ENCODE data around the gene RNF126.
"Not testable (repeated sequence)": the region's sequence is repeated elsewhere in the genome, so short reads cannot be mapped to it uniquely, and the experiment has no call there.

RNF126 gene

DNA sequence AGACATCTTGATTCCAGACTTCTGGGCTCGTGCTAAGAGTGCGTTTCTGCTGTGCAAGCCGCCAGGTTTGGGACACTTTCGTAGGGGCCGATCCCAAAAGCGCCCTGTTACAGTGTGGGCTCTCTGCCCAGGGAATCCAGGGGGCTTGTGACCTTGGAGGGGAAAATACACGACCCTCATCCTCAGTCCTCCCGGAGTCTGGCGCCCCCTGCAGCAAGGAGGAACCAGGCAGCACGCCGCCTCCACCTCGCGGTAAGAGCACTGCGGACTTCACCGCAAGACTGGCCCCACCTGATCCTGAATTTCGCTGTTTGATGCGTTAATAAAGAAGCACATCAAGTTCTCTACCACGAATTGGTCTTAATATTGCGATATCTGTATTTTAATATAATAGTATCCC is 34.8 kb downstream of the RNF126 start:
- DNase-seq (ENCODE audit: low read depth in 2 of 2): no peak

DNA sequence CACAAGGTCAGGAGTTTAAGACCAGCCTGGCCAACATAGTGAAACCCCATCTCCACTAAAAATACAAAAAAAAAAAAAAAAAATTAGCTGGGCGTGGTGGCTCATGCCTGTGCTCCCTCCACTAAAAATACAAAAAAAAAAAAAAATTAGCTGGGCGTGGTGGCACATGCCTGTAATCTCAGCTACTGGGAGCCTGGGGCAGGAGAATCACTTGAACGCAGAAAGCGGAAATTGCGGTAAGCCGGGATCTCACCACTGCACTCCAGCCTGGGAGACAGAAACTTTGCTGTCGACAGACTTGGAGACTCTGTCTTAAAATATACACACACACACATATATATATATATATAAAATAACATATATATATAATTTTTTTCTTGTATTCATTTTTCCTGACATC is 36.4 kb downstream of the RNF126 start:
- DNase-seq (ENCODE audit: low read depth in 2 of 2): not testable (repeated sequence)

DNA sequence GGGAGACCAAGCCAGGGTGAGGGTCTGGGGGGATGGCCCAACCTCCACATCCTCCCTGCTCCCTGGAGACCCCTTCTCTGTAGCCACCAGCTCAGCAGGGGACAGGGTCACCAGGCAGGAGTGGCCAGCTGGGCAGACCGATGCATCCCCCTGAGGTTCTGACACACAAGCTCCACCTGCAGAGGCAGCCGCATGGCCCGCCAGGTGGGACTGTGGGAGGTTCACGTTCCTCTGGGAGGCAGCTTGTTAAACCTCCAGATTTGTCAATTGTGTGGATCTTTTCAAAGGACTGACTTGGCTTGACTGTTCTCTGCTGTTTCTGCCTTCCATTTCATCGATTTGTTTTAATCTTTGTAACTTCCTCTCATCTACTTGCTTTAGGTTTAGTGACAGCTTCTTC is 37.8 kb downstream of the RNF126 start:
- DNase-seq (ENCODE audit: low read depth in 2 of 2): no peak

DNA sequence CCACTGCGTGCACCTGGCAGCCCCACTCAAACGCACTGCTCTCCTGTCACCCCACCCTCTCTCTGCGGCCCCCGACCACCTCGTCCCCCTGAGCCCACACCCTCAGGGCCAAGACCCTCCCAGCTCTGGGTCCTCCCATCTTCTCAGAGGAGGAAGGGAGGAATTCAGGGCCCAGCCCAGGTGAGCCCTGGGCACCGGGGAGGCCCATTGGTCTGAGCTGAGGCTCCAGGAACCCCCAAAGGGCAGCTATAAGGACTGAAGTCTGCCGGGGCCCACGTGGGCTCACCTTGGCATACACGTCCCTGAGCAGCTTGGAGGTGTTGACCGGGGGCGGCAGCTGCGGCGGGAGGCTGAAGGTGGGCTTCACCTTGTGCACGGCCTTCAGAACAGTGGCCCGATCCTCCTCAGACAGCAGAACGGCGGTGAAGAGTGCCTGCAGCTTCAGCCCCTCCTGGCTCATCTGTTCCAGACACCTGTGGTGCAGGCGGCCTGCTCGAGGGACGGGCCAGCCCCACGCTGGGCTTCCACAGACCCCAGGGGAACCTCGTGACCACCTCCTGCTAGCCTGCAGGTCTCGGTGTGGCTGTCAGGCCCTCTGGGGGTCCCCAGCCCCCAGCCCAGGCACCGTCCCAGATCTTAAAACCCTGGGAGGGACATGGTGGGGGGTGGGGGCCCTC is 38.4 kb downstream of the RNF126 start:
- no peak for DNase-seq (ENCODE audit: low read depth in 2 of 2)

DNA sequence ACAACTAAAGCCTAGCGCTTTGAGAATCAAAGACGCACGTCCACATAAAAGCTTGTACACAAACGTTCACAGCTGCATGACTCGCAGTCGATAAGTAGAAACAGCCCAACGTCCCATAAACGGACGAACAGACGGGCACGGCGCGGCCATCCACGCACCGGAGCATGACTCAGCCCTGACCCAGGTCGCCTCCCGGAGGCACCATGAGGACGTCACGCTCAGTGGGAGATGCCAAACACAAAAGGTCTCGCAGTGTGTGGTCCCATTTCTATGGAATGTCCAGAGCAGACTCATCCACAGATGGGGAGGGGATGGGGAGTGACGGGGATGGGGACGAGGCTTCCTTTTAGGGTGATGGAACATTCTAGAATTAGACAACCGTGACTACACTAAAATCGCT is 39.0 kb downstream of the RNF126 start:
- DNase-seq (ENCODE audit: low read depth in 2 of 2): no peak

DNA sequence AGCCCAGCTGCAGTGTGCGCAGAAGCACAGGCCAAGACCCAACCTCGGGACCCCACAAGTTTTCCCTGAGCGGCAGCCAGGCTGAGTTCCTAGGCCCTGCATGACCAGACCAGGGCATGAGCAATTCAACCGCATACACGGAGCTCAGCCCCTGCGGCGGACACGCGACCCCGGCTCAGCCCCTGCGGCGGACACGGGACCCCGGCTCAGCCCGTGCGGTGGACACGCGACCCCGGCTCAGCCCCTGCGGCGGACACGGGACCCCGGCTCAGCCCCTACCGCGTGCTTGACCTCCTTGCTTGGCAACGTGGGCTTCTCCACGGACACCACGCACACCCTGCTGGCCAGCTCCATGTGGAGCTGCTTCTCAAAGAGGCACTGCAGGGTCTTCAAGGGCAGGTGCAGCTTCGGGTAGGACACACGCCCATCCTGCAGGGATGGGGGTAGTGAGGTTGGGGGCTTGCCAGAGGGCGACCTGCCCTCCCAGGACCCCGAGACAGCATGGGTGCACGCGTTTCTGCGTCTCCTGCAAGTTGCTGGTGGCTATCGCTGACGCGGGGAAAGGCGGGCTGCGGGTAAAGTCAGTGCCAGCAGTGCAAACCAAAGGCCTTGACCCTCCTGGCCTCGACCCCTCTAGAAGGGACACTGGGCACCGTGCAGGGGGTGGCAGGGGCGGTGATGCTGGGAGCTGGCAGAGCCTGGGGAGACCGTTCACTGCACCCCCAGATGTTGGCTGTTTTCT is 39.7 kb downstream of the RNF126 start:
- no peak for DNase-seq (ENCODE audit: low read depth in 2 of 2)

DNA sequence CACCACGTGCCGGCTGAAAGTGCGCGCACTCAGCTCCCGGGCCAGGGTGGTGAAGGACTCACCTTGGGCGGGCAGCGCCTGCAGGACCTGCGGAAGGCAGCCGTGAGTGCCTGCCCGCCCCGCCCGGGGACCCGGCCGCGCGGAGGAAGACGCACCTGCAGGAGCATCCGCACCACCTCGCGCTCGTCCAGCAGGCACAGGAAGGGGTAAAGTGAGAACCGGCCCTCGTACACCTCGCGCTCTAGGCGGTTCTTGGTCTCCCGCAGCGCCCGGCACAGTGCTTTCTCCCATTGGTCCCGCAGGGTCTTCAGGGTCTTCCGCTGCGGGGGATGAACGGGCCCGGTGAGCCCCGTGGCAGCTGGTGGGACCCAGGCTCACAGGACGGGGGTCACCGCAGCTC is 40.3 kb downstream of the RNF126 start:
- DNase-seq (ENCODE audit: low read depth in 2 of 2): no peak

DNA sequence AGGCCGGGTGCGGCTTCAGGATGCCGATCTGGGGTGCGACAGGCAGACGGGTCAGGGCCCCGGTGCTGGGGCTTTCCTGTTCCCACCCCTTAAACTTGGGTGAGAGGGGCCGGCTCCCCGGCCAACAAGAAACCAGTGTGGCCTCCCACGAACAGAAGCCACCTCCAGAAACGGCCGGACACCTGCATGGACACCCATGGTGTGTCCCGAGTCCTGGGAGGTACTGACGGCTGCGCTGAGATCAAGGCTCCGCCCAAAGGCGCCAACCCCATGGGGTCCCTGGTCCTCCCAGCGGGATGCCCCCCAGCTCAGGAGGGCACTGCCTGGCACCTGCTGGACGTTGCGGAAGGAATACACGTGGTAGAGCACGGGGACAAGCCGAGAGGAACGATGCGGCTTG is 41.2 kb downstream of the RNF126 start:
- no peak for DNase-seq (ENCODE audit: low read depth in 2 of 2)

DNA sequence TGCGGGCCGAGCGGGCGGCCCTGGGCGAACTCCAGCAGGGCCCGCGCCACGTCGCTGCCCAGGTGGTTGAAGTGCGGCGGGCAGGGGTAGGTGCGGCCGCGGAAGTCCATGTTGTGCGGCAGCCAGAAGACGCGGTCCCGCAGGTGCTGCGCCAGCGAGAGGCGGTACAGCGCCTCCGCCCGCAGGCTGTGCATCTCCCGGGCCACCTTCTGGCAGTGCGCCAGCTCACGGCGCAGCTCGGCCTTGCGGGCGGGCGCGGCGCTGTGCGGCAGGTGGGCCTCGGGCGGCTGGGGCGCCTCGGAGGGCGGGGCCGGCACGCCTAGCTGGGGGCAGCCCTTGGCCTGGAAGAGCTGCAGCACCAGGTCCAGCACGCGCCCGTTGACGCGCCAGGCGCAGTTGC is 41.8 kb downstream of the RNF126 start:
- not testable (repeated sequence) for DNase-seq (ENCODE audit: low read depth in 2 of 2)

DNA sequence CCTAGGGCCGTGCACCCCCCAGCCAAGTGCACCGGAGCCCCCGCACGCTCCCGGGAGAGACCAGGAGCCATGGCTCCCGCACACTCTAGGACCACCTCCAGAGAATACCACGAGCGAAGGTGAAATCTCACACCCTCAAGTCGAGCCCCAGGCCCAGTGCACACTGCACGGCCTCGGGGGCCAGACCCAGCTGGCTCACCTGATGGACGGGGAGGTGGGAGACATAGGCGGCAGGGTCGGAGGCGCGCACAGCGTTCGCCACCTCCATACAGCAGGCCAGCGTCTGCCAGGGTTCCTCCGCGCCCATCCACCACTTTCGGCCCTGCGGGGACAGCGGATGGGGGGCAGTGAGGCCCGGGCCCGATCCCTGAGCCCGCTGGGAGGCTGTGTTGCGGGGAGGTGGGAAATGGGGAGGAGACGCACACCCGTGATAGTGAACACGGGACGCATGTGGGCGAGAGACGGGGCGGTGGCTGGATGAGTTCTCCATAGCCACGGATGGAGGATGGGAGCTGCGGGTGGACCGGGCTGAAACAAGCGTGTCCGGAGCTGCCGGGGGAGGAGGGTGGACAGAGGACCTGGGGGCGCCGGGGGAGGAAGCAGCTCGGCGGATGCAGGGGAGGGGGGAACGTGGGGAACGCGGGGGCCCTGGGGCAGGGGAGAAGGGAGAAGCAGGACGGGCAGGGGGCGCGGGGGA is 42.7 kb downstream of the RNF126 start:
- no peak for DNase-seq (ENCODE audit: low read depth in 2 of 2)

DNA sequence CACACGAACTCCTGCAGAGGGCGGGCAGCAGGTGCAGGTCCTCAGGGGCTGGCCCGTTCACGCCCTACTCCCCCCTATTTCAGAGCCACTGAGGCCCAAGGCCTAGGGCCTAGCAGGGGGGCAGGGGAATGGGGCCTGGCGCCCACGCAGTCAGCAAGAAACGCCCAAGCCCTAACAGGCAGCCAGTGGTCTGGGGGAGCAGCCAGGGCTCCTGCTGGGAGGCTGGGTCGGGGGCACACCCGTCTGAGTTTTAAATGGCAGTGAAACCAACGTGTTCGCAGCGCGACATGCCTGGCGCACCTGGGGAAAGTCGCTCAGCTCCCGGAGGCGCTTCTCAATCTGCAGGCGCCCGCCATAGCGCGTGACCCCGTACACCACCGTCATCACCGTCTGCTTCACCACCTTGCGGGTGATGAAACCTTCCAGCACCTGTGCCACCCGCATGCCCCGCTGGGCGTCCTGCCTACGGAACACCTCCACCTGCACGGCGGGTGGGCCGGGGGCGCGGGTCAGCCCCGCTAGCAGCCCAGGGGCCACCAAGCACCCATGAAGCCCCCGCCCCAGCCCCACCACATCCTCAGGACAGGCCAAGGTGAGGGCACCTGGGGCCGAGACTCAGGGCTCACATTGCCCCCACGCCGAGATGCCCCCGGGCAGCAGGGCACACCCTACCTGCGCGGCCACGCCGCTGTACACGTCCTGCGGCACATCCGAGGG is 43.6 kb downstream of the RNF126 start:
- DNase-seq (ENCODE audit: low read depth in 2 of 2): no peak

DNA sequence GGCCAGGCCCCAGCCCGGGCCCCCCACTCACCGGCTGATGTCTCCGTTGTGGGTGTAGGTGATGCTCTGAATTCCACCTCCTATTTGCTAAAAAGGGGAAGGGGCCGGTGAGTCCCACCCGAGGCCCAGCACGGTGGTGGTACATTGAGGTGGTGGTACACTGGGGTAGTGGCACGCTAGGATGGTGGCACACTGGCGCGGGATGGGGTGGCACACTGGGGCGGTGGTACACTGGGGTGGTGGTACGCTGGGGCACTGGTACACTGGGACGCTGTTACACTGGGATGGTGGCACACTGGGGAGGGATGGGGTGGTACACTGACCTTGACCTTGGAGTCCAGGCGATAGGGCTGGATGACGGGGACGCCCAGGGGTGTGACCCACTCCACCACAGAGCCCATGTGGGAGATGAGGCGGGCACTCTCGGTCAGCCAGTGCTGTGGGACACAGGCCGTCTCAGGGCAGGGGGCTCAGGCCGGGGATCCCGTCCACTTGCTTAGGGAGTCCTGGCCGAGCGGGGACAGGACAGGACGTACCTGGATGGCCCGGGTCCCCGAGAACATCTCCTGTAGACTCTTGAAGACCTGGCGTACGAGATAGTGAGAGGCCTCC is 44.2 kb downstream of the RNF126 start:
- no peak for DNase-seq (ENCODE audit: low read depth in 2 of 2)

DNA sequence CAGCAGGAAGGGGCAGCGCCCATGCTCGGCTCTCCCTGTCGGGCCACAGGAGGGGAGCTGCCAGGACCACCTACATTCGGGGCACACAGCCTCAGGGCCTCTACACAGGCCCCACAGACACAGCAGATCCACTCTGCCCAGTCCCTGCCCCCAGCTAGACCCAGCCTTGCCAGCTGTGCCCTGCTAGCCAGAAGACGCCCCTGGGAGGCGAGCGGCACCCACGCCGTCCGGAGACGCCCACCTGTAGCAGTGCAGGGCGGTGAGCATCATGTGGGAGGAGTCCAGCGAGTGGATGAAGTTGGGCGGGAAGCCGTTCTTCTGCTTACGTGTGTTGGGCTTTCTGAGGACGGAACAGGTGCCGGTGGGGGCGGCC is 44.8 kb downstream of the RNF126 start:
- DNase-seq (ENCODE audit: low read depth in 2 of 2): no peak

DNA sequence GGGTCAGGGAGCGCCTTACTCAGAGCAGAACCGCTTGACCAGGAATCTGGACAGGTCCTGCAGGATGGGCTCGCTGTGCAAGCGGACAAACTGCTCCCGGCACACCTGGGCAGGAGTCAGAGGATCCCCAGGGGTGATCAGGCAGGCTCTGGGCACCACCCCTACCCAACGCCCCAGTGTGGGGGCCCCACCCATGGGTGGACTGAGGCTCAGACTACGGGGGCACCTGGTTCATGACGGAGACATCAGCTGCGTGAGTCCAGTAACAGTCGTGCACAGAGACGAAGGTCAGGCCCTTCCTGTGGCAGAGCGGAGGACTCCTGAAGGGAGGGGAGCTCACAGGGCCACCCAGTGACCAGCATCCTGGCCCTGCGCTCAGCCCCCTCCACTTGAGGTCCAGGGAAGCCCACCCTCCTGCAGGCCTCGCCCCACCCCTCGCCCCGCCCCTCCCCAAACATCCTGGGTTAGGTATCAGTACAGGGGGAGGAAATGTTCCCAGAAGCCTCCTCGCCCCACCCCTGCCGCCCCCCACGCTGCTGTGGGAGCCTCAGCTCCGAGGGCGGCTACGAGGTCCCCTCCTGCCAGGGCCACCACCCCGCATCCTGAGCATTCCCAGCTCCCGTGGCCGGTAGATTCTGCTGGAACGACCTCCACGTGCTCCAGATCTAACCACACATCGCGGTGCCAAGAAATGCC is 45.3 kb downstream of the RNF126 start:
- no peak for DNase-seq (ENCODE audit: low read depth in 2 of 2)

DNA sequence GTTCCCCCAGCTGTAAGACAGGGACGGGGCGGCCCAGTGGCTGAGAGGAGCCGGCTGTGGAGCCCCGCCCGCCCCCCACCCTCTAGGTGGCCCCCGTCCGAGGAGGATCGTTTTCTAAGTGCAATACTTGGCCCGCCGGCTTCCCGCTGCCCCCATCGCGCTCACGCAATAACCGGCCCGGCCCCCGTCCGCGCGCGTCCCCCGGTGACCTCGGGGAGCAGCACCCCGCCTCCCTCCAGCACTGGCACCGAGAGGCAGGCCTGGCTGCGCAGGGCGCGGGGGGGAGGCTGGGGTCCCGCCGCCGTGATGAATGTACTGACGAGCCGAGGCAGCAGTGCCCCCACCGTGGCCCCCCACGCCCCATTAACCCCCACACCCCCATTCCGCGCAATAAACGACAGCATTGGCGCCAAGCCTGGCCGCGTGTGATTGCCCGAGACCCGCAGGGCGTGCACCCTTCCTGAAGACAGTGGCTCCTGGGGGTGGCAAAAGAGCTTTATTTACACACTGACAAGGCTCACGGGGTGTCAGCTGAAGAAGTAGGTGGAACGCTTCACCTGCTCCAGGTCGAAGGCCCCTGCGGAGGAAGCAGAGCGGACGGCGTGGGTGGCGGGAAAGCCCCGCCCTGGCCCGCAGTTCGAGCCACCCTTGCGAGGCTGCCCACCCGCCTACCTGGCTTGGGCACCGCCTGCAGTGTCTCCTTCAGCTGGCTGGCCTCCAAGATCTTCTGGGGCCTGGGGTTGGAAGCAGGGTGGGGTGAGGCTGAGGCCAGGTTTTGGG is 46.1 kb downstream of the RNF126 start:
- no peak for DNase-seq (ENCODE audit: low read depth in 2 of 2)

DNA sequence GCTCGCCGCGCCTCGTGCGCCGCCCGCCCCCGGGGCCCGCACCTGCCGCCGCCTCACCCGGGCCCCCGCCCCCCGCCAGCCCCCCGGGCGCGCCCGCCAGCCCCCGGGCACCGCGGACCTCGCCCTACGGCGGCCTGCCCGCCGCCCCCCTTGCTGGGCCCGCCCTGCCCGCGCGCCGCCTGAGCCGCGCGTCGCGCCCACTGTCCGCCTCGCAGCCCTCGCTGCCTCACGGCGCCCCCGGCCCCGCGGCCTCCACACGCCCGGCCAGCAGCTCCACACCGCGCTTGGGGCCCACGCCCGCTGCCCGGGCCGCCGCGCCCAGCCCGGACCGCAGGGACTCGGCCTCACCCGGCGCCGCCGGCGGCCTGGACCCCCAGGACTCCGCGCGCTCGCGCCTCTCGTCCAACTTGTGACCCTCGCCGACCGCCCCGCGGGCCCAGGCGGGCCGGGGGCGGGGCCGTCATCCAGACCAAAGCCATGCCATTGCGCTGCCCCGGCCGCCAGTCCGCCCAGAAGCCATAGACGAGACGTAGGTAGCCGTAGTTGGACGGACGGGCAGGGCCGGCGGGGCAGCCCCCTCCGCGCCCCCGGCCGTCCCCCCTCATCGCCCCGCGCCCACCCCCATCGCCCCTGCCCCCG is 46.8 kb downstream of the RNF126 start:
- no peak for DNase-seq (ENCODE audit: low read depth in 2 of 2)

DNA sequence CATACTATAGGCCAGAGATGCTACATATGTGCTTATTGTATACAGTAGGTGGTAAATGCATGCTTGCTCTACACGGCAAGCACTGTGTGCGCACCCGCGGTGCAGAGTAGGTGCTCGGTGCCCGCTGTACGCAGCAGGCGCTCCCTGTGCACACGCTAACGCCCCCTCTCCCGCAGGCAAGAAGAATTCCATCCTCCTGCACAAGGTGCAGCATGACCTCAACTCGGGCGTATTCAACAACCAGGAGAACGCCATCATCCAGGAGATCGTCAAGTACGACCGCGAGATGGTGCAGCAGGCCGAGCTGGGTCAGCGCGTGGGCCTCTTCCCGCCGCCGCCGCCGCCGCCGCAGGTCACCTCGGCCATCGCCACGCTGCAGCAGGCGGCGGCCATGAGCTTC is 47.4 kb downstream of the RNF126 start:
- no peak for DNase-seq (ENCODE audit: low read depth in 2 of 2)

DNA sequence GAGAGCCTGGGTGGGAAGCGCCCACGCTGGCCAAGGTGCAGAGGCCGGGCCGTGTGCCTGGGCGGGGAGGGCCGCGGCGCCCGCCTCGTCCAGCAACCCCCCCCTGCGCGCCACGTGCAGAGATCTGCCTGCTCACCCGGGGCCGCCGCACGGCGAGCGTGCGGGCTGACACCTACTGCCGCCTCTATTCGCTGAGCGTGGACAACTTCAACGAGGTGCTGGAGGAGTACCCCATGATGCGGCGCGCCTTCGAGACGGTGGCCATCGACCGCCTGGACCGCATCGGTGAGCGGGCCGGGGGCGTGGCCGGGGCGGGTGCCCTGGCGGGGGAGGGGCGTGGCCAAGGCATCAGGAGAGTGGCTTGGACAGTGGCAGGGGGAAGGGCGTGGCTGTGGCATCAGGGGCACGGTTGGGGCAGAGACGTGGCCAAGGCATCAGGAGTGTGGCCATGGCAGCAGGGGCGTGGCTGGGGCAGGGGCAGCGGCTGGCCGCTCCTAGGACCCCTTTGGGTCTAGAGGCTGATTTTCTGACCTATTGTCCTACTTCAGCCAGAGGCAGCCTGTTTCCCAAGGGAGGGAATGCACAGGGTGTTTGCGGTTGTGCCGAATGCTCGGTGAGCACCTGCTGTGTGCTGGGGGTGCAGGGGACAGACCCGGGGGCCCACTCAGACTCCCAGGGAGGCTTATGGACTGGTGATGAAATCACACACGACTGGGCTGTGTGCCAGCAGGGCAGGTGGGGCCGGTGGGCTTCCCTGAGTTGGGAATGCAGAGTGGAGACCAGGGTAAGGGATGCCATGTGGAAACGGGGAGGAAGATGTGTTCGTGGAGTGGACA is 49.1 kb downstream of the RNF126 start:
- DNase-seq (ENCODE audit: low read depth in 2 of 2): no peak

DNA sequence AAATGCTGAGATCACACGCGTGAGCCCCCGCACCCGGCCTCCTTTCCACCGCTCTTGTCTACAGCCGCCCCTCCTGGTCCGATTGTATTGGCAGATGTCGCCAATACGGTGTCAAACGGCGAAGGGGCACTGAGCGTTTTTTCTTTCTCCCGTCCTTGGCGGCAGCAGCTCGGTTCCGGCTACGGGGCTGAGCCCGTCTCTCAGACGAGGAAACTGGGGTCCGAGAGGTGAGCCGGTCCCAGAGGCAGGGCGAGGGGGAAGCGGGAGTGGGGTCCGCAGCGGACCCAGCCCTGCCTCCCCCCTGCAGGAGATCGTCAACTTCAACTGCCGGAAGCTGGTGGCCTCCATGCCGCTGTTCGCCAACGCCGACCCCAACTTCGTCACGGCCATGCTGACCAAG is 50.1 kb downstream of the RNF126 start:
- no peak for DNase-seq (ENCODE audit: low read depth in 2 of 2)

All from stimulated activated CD8-positive, alpha-beta memory T cell treated with anti-CD3 and anti-CD28 coated beads, Interleukin-7, amount 100 ng/mL, for 4 hours (primary cell).